Measurements from ENCODE around the gene SHMT2.

The SHMT2 gene

GRCh38 chr12:57235017-57235727, 5.7 kb downstream of the SHMT2 start:
- no peak overlapping the region for H3K9ac ChIP-seq (ENCODE audit: insufficient read length)
- H3K4me3 ChIP-seq: no peak overlapping the region
- H3K36me3 ChIP-seq (ENCODE audit: insufficient read depth, low read length): peaks cover 42% of the 10 kb centered on the region
- H3K27ac ChIP-seq: peak overlapping the region; percentile 34; the same call in 1 of the 2 replicates
- no peaks in the 10 kb centered on the region for H3K9me3 ChIP-seq (ENCODE audit: low read depth, low read length)
- no peak for DNase-seq (ENCODE audit: low read depth, low spot score)
- TF ChIP-seq EZH2 (IDR thresholded peaks at IDR 0.05) (no peak), POLR2AphosphoS5 (IDR thresholded peaks at IDR 0.05; ENCODE audit: borderline replicate concordance, low read depth, low read length) (no peak; the same call in 1 of the 2 replicates), FOXP2 (optimal IDR thresholded peaks at IDR 0.05; ENCODE audit: control extremely low read depth, extremely low read length, insufficient read depth) (no peak)

GRCh38 chr12:57235728-57236131, 6.2 kb downstream of the SHMT2 start:
- no peak for DNase-seq (ENCODE audit: low read depth, low spot score)
- no peak overlapping the region for H3K9ac ChIP-seq (ENCODE audit: insufficient read length)
- peaks cover 40% of the 10 kb centered on the region for H3K36me3 ChIP-seq (ENCODE audit: insufficient read depth, low read length)
- H3K27ac ChIP-seq: no peak overlapping the region
- no peak overlapping the region for H3K4me3 ChIP-seq
- no peaks in the 10 kb centered on the region for H3K9me3 ChIP-seq (ENCODE audit: low read depth, low read length)
- TF ChIP-seq POLR2AphosphoS5 (IDR thresholded peaks at IDR 0.05; ENCODE audit: borderline replicate concordance, low read depth, low read length) (no peak), FOXP2 (optimal IDR thresholded peaks at IDR 0.05; ENCODE audit: control extremely low read depth, extremely low read length, insufficient read depth) (no peak), EZH2 (IDR thresholded peaks at IDR 0.05) (no peak)

- no peak overlapping the region for H3K4me3 ChIP-seq
- no peak overlapping the region for H3K9ac ChIP-seq (ENCODE audit: insufficient read length)
- H3K27ac ChIP-seq: no peak overlapping the region
- H3K9me3 ChIP-seq (ENCODE audit: low read depth, low read length): no peaks in the 10 kb centered on the region
- H3K36me3 ChIP-seq (ENCODE audit: insufficient read depth, low read length): peaks cover 34% of the 10 kb centered on the region
- TF ChIP-seq FOXP2 (optimal IDR thresholded peaks at IDR 0.05; ENCODE audit: control extremely low read depth, extremely low read length, insufficient read depth): no peak
- TF ChIP-seq POLR2AphosphoS5 (IDR thresholded peaks at IDR 0.05; ENCODE audit: borderline replicate concordance, low read depth, low read length): peak; percentile 43; the same call in 1 of the 2 replicates
- TF ChIP-seq EZH2 (IDR thresholded peaks at IDR 0.05): no peak
- DNase-seq (ENCODE audit: low read depth, low spot score): no peak
Measured at GRCh38 chr12:57236201-57236924, 6.9 kb downstream of the SHMT2 start.

GRCh38 chr12:57236925-57237595, 7.5 kb downstream of the SHMT2 start:
- Histone ChIP-seq H3K36me3 (ENCODE audit: insufficient read depth, low read length) (peaks cover 27% of the 10 kb centered on the region), H3K27ac (0 out of 2 replicates have a peak overlapping the region, but pooled peaks have one; percentile 25), H3K9ac (ENCODE audit: insufficient read length) (no peak overlapping the region), H3K9me3 (ENCODE audit: low read depth, low read length) (no peaks in the 10 kb centered on the region), H3K4me3 (no peak overlapping the region)
- DNase-seq (ENCODE audit: low read depth, low spot score): no peak
- no peak for TF ChIP-seq EZH2 (IDR thresholded peaks at IDR 0.05)
- no peak; the same call in 1 of the 2 replicates for TF ChIP-seq POLR2AphosphoS5 (IDR thresholded peaks at IDR 0.05; ENCODE audit: borderline replicate concordance, low read depth, low read length)
- TF ChIP-seq FOXP2 (optimal IDR thresholded peaks at IDR 0.05; ENCODE audit: control extremely low read depth, extremely low read length, insufficient read depth): no peak

GRCh38 chr12:57237596-57237931, 8.1 kb downstream of the SHMT2 start:
- Histone ChIP-seq H3K4me3 (peak overlapping the region; percentile 84), H3K9me3 (ENCODE audit: low read depth, low read length) (no peaks in the 10 kb centered on the region), H3K27ac (no peak overlapping the region), H3K9ac (ENCODE audit: insufficient read length) (no peak overlapping the region), H3K36me3 (ENCODE audit: insufficient read depth, low read length) (peaks cover 22% of the 10 kb centered on the region)
- DNase-seq (ENCODE audit: low read depth, low spot score): no peak
- no peak for TF ChIP-seq EZH2 (IDR thresholded peaks at IDR 0.05)
- no peak for TF ChIP-seq POLR2AphosphoS5 (IDR thresholded peaks at IDR 0.05; ENCODE audit: borderline replicate concordance, low read depth, low read length)

- no peak for TF ChIP-seq EZH2 (IDR thresholded peaks at IDR 0.05)
- TF ChIP-seq FOXP2 (optimal IDR thresholded peaks at IDR 0.05; ENCODE audit: control extremely low read depth, extremely low read length, insufficient read depth): no peak
- TF ChIP-seq POLR2AphosphoS5 (IDR thresholded peaks at IDR 0.05; ENCODE audit: borderline replicate concordance, low read depth, low read length): no peak; the same call in 1 of the 2 replicates
- H3K9ac ChIP-seq (ENCODE audit: insufficient read length): peak overlapping the region; percentile 46
- no peaks in the 10 kb centered on the region for H3K9me3 ChIP-seq (ENCODE audit: low read depth, low read length)
- H3K36me3 ChIP-seq (ENCODE audit: insufficient read depth, low read length): peaks cover 16% of the 10 kb centered on the region
- H3K4me3 ChIP-seq: peak overlapping the region; percentile 84
- no peak overlapping the region for H3K27ac ChIP-seq
- no peak for DNase-seq (ENCODE audit: low read depth, low spot score)
Measured at GRCh38 chr12:57237932-57238853, 8.7 kb downstream of the SHMT2 start.

- H3K9ac ChIP-seq (ENCODE audit: insufficient read length): peak overlapping the region; percentile 83
- peak overlapping the region; percentile 84 for H3K4me3 ChIP-seq
- no peaks in the 10 kb centered on the region for H3K9me3 ChIP-seq (ENCODE audit: low read depth, low read length)
- TF ChIP-seq FOXP2 (optimal IDR thresholded peaks at IDR 0.05; ENCODE audit: control extremely low read depth, extremely low read length, insufficient read depth) (no peak), POLR2AphosphoS5 (IDR thresholded peaks at IDR 0.05; ENCODE audit: borderline replicate concordance, low read depth, low read length) (peak; percentile 14; the same call in 1 of the 2 replicates)
- no peak overlapping the region for H3K27ac ChIP-seq
- peaks cover 8% of the 10 kb centered on the region for H3K36me3 ChIP-seq (ENCODE audit: insufficient read depth, low read length)
- no peak for DNase-seq (ENCODE audit: low read depth, low spot score)
Measured at GRCh38 chr12:57238854-57239554, 9.5 kb downstream of the SHMT2 start.

All from SK-N-MC (cell line).